Thyroid gland (tissue), 4 donors: ENCODE results near the gene ZNF740.
"Not testable (repeated sequence)": the region's sequence is repeated elsewhere in the genome, so short reads cannot be mapped to it uniquely, and the experiment has no call there.

ENCODE experiments used
- POLR2A ChIP-seq, 2 donors: fragments of 450-650 bp; IDR thresholded peaks; one replicate each; pipeline ENCODE4 v1.6.1; 2017; ENCODE audit warnings: antibody characterized with exemption in 2 of 2, mild to moderate bottlenecking in 2 of 2, moderate library complexity in 1 of 2
- TF ChIP-seq, protein P1 (sequence below), 6 experiments: fragments of 200-600 bp in 3 of 6; fragments of 450-650 bp in 3 of 6; sonication (generic) in 3 of 6; IDR thresholded peaks; one replicate each; pipeline ENCODE4 v1.5.1; 2016 to 2019; ENCODE audit warnings: antibody characterized with exemption in 6 of 6, mild to moderate bottlenecking in 2 of 6, inconsistent platforms in 1 of 6, moderate library complexity in 1 of 6

DNA sequence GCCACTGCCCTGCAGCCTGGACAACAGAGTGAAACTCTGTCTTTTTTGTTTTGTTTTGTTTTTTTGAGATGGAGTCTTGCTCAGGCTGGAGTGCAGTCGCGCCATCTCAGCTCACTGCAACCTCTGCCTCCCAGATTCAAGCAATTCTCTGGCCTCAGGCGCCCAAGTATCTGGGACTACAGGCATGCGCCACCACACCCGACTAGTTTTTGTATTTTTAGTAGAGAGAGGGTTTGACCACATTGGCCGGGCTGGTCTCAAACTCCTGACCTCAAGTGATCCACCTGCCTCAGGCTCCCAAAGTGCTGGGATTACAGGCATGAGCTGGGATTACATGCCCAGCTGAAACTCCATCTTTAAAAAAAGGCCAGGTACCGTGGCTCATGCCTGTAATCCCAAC is 21.8 kb downstream of the ZNF740 start:
- TF ChIP-seq, protein P1, sequence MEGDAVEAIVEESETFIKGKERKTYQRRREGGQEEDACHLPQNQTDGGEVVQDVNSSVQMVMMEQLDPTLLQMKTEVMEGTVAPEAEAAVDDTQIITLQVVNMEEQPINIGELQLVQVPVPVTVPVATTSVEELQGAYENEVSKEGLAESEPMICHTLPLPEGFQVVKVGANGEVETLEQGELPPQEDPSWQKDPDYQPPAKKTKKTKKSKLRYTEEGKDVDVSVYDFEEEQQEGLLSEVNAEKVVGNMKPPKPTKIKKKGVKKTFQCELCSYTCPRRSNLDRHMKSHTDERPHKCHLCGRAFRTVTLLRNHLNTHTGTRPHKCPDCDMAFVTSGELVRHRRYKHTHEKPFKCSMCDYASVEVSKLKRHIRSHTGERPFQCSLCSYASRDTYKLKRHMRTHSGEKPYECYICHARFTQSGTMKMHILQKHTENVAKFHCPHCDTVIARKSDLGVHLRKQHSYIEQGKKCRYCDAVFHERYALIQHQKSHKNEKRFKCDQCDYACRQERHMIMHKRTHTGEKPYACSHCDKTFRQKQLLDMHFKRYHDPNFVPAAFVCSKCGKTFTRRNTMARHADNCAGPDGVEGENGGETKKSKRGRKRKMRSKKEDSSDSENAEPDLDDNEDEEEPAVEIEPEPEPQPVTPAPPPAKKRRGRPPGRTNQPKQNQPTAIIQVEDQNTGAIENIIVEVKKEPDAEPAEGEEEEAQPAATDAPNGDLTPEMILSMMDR (IDR thresholded peaks at IDR 0.05) = not testable (repeated sequence)
- not testable (repeated sequence) for TF ChIP-seq POLR2A (IDR thresholded peaks at IDR 0.05)
